Left colon (tissue), 2 donors: ENCODE data around the gene HP. TPM values are rescaled to one million over a fixed set of nuclear protein-coding genes. Genes with fewer than 3 reads are reported as not detected.
"Not testable (repeated sequence)": the region's sequence is repeated elsewhere in the genome, so short reads cannot be mapped to it uniquely, and the experiment has no call there.

Source experiments
- ATAC-seq: fragments of 200-7000 bp; cut with Tn5 transposase; one replicate; pipeline ENCODE4 v1.9.1; 2020; ENCODE audit warnings: mild to moderate bottlenecking, moderate library complexity
- DNase-seq, 2 donors: peaks; one replicate each; pipeline ENCODE4 v3.0.0-alpha.2; 2020
- intact Hi-C, 2 donors: fragments of 100-400 bp; cut with DNase I in 1 of 2; cut with micrococcal nuclease in 1 of 2; formaldehyde crosslinking; loops; one replicate each; pipeline versions ENCODE4 v1.11.2 to v1.14.0; 2022; cut with DNase I, micrococcal nuclease
- total RNA-seq, 2 donors: library from RNA; stranded (reverse); fragmentation: NEBNext Ultra II Directional; extraction: Animal tissue kit (Norgen Biotek cat#: 25700); gene quantifications; one replicate each; pipeline ENCODE4 v1.2.1, GENCODE V29; 2021
- donor health status: DM: no; HTN: no; CAD: no.
- donor health status: DM: yes; HTN: yes; CAD: no.

HP gene
- total RNA-seq, 2 donors from 2014 or later: not detected

DNA sequence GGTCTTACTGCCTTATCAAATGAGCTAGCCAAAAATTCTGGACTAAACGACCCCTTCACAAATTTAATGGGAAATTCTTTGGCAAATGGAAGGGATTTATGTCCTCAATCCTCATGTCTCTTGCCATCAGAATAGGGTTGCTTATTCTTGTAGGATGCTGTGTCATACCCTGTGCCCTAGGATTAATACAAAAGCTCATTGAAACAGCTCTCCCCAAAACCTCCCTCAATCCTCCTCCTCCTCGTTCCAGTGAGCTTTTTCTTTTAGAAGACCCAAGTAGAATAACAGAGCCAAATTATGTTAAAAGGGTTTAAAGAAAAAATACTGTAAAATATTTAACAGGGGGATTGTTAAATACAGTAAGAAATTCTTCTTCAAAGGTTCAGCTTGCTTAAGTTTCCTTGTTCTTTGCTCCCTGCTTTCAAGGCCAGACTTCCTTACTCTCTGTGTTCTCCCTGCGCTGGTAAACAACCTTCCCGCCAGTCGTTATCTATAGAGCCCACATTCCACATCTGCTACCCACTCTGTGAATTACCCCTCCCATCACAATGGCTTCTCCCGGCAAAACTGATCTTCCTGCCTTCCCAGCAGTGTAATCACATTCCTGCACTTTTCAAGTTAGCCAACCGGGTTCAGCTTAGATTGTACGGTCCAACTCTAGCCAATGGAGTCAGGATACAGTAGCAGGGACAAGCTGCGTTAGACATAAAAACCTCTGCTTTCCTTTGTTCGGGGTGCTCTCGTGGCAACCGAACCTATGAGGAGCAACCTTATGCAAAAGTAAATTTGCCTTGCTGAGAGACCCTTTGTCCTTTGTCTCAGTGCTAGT is 18.4 kb downstream of the HP start:
- intact Hi-C loops: no loop called here
- DNase-seq (peak in 1 of 2 donors; percentile 29), ATAC-seq (peak; percentile 65)

DNA sequence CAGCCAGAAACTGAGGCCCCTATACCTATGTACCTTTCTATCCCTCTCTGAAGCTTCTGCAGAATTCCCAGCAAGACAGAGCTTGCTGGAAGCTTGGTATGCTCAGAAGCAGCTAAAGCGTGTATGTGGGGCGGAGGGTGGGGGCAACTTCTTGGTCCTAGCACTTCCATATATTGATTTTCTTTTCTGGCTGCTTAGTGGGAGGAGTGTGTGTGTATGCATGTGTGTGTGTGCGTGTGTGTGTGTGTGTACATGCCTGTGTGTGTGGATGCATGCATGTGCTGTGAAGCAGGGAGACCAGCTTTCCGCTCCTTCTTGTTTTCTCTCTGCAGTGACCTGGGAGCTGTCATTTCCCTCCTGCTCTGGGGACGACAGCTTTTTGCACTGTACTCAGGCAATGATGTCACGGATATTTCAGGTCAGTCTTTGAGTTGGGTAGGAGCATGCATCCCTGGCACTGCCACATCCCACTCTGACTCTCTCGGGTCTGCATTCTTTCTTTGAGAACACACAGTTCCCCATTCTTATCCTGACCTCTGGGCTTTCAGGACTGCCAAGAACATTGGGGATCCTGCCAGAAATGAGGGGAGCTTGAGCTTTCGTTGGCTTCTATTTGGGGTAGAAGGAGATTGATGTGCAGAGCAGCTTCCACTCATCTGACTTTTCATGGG is 19.4 kb downstream of the HP start:
- intact Hi-C loops: no loop called here
- ATAC-seq (no peak), DNase-seq (no peak)

DNA sequence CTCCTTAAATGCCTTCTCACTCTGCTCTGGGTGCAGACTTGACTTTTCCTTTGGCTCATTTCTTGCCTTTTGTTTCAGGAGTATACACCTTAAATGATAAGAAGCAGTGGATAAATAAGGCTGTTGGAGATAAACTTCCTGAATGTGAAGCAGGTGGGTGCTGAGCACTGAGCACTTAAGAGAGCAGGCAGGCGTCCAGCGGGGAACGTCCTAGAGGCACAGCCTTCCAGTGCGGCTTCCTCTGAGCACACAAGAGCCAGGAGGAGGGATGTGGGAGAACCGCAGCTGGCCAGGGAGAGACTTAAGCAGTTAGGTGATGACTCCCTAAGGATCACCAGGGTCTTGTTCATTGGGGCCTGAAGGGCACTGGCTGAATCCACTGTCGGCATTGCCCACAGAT is 20.8 kb downstream of the HP start:
- peak; percentile 80 for ATAC-seq
- intact Hi-C loops, DNase-seq: not testable (repeated sequence)

DNA sequence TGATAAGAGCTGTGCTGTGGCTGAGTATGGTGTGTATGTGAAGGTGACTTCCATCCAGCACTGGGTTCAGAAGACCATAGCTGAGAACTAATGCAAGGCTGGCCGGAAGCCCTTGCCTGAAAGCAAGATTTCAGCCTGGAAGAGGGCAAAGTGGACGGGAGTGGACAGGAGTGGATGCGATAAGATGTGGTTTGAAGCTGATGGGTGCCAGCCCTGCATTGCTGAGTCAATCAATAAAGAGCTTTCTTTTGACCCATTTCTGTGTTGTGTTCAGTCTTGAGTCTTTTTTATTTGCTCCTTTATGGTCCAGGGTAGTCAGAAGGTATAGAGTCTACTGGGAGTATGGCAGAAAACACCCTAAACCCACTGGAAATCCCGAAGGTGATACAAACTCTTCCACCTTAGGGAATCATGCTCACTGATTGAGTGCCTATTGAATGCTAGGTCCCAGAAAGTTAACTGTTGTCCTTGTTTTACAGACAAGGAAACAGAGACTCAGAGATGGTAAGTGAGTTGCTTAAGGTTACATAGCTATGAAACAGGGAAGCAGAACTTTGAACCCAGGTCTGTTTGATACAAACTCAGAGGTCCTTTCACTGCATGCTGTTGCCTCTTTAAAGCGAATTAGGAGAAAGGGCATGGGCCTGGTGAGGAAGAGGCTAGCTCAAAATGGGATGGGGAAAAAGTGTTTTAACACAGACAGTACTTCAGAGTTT is 22.8 kb downstream of the HP start:
- ATAC-seq, intact Hi-C loops, DNase-seq: not testable (repeated sequence)

DNA sequence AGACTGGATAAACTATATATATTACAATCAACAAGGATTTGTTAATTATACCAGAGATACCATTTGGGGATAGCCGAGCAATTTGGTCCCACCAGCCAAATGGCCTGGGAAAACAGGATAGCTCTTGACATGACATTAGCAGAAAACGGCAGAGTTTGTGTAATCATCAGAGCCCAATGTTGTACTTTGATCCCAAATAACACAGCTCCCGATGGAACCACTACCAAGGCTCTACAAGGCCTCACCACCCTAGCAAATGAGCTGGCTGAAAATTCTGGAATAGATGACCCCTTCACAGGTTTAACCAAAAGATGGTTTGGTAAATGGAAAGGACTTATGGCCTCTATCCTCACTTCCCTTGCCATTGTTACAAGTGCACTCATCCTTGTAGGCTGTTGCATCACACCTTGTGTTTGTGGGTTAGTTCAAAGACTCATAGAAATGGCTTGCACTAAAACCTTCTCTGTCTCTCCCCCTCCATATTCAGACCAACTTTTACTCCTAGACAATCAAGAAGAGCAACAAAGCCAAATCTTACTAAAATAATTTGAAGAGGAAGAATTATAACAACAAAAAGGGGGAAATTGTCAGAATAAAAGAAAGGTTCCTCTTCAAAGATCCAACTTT is 29.6 kb downstream of the HP start:
- intact Hi-C loops: no loop called here
- DNase-seq (no peak), ATAC-seq (no peak)

DNA sequence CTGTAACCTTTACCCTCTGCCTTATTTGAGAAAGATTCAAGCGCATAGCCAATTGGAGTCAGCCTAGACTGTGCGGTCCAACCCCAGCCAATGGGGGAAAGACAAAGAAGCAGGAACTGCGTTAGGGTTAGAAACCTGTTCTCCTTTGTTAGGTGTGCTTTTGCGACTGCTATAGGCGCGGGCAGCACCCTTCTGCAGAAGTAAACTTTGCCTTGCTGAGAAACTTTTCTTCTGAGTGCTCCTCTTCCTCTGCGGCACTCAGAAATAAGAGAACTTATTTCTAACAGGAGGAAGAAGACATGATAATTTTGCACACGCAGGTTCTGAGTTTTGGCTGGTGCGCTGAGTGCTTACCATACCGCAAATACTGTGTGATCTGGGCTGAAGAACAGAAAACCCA is 30.1 kb downstream of the HP start:
- ATAC-seq: no peak
- intact Hi-C loops: no loop called here
- no peak for DNase-seq

DNA sequence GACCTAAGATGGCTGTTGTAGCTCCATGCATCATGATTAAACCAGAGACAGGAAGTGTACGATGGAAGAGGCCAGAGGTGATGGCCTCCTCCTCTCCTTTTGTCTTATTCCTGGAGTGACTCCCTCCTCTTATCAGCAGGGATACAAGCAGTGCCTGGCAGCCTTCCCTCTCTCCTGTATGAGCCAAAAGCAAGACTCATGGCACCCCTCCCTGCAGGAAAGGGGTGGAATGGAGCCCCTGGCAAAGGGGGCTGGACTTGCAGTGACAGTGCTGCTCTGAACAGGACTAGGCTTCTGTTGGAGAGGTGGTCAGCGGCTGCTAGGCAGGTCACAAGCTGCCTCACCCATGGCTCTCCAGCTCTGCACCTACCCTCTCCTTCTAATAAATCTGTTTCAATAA is 30.7 kb downstream of the HP start:
- intact Hi-C loops: no loop called here
- ATAC-seq (no peak), DNase-seq (no peak)

DNA sequence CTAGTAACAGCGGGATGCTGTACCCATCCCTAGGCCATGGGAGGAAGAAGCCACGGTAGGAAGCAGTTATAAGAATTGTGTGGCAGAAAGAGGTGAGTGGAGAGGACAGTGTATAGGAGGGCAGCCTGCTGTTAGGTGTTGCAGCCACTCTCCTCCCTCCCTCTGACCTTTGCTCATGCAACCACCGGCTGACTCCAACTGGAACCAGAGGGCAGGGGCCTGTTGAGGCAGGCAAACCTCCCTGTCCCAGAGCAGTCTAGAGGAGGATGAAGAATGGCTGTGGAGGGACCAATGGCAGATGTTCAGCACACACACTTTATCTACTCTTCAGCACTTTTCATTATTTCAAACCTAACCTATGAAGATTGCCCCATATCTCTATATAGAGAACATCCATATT is 36.9 kb downstream of the HP start:
- DNase-seq: no peak
- intact Hi-C loops: loop anchor here in 1 of 2 donors (10.0 kb wide), 1 partner anchor 76 kb away; no protein-coding TSS in a partner anchor
- peak; percentile 13 for ATAC-seq

DNA sequence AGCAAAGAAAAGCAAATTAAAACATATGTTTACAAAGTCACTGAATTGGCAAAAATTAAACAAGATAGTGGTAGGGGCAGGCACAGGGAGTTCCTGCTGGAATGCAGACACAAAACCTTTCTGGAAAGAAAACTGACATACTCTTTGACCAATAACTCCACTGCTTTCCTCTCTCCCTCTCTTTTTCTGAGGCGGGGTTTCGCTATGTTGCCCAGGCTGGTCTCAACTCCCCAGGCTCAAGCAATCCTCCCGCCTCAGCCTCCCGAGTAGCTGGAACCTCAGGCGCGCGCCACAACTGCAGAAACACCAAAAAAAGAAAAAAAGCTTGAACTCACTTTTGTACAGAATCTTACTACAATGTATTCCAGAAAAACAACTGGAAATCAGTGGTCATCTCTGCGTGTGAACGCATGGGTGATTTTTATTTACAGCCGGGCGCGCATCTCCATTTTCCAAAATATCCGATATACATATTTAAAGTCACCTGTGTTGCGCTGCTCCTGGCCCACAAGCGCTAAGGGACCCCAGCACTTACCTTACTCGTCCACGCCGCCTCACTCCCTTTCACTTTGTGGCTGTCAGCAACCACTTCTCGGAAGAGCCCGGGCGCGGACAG is 38.6 kb downstream of the HP start:
- intact Hi-C loops: loop anchor here in 1 of 2 donors (10.0 kb wide), 1 partner anchor 78 kb away; no protein-coding TSS in a partner anchor
- ATAC-seq: peak; percentile 40

DNA sequence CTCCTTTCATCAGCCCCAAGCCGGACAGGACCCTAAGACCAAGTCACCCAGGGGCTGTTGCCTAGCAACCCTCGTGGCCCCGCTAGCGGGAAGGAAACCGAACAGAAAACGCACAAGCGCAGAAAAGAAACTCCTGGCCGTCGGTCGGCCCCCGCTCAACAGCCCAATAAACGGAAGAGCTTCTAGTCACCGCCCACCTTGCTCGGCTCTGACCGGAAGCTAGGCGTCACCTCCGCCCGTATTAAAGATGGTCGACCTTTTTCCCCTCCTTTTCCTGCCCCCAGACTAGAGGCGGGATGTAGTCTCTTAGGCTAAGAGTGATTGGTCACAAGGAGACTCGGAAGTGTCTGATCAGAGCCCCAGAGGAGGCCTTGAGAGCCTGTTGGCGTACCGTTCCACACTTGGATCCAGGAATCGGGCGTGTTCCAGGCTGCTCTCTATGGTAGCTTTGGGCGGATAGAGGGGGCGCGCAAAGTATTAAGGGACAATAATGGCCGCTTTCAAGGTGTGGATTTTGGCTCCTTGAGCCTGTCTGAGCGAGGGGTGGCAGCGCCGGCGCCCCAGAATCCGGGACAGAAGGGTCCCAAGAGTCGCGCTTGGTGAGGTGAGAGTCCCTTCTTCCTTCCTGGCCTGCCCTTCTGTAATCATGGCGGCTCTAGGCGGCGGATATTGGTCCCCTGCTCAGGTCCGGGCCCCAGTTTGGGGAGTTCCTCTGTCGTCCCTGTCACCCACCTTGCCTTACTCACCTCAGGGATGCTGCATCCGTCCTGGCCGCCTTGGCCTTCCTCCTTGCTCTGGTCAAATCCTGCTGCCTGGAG is 39.4 kb downstream of the HP start, which contains the start of the genes DHX38 and TXNL4B:
TSS of gene DHX38 (plus strand) at position 400 of the 818 bp plus-strand sequence. CDS start 2,311 bp downstream, outside the sequence.
TSS of gene TXNL4B (minus strand) at position 173 of the 818 bp plus-strand sequence. CDS start 2,871 bp downstream, outside the sequence.
- ATAC-seq: peak; percentile 96
- DNase-seq: peak; percentile 93 to 96
- intact Hi-C loops: loop anchor here in 1 of 2 donors (10.0 kb wide), 1 partner anchor 79 kb away; no protein-coding TSS in a partner anchor

More for the DNA sequence above, 38.6 kb downstream of the HP start:
- peak in 1 of 2 donors; percentile 26 for DNase-seq

DNA sequence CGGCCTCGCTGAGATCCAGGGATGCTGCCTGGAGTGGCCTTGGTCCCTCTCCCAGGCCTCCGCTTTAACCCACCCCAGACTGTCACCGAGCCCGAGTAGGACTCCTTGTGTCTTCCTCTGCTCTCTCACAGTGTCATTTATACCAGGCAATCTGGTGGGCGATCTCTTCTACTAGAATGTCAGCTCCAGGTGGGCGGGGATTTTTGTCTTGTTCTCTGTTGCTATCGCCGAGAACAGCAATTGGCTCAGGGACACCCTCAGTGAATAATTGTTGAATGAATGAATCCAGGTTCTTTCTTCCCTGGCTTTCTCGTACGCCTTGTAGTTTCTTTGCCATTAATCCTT is 39.9 kb downstream of the HP start:
- DNase-seq (no peak), ATAC-seq (peak; percentile 13)
- intact Hi-C loops: loop anchor here in 1 of 2 donors (10.0 kb wide), 1 partner anchor 79 kb away; no protein-coding TSS in a partner anchor

DNA sequence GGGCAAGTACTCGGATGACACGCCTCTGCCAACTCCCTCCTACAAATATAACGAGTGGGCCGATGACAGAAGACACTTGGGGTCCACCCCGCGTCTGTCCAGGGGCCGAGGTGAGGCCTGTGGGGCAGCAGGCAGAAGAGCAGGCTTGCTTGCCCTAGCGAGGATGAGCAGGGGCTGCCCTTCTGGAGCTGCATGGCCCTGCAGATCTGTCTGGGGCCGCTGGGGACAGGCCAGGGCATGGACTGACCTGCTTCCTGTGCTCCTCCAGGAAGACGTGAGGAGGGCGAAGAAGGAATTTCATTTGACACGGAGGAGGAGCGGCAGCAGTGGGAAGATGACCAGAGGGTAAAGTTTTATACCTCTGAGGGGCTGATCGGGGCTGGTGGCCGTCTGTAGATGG is 44.6 kb downstream of the HP start:
- peak; percentile 7 for ATAC-seq
- intact Hi-C loops: loop anchor here in 1 of 2 donors (10.0 kb wide), 1 partner anchor 84 kb away; no protein-coding TSS in a partner anchor
- no peak for DNase-seq

DNA sequence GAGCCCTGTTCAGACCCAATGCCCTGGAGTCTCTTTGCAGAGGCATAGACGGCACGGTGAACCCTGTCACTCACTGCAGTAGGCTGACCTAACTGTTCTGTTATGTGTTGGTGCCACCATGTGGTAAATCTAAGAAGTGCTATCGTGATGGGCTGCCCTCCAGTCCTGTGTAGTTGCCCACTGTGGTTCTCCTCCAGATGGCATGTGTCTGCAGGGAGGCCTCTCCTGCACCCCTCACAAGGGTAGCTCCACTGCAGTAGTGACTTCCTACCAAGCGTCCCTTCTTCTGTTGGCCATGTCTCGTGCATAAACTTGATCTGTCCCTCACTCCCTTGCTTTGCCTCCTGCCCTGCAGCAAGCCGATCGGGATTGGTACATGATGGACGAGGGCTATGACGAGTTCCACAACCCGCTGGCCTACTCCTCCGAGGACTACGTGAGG is 45.1 kb downstream of the HP start:
- intact Hi-C loops: loop anchor here in 1 of 2 donors (10.0 kb wide), 1 partner anchor 85 kb away; no protein-coding TSS in a partner anchor
- DNase-seq: peak in 1 of 2 donors; percentile 38
- peak; percentile 86 for ATAC-seq

DNA sequence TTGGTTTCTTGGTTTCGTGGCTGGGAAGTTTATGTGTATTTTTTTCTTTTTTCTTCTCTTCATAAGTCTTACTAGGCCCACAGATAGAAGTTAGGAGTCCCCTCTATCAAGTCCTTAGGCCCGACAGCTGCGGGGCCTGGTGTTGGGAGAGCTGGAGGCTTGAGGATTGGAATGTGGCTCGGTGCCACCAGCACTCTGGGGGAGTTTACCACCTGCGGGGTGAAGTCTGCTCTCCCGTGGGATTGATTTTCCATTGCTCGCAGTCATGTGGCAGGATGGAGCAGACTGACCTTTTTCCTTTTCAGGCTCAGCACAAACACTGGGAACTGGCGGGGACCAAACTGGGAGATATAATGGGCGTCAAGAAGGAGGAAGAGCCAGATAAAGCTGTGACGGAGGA is 46.9 kb downstream of the HP start:
- DNase-seq (no peak), ATAC-seq (no peak)
- intact Hi-C loops: no loop called here

DNA sequence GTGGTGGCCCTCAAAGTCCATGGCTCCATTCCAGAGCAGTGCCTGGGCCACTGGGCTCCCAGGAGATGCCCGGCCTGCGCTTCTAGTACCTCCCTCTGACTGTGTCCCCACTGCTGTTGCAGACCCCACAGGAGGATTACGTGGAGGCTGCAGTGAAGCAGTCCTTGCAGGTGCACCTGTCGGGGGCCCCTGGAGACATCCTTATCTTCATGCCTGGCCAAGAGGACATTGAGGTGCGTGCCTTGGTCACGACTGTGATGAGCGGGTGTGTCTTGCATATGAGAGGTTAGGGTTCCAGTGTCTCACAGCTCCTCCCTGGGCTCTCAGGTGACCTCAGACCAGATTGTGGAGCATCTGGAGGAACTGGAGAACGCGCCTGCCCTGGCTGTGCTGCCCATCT is 50.6 kb downstream of the HP start:
- intact Hi-C loops: no loop called here
- no peak for DNase-seq
- ATAC-seq: no peak

DNA sequence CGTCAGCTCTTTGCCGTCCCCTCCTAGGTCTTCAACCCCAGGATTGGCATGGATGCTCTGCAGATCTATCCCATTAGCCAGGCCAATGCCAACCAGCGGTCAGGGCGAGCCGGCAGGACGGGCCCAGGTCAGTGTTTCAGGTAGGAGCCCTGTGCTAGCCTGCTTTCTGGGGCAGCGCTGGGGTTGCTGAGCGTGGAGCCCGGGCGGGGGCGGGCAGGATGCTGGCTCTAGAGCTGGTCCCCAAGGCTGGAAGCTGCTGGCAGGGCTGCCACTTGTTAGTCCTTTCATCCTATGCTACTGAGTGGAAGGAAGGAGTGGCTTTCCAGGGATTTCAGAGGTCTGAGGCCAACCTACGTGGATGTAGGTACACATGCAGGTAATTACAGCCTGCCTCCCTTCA is 51.7 kb downstream of the HP start:
- intact Hi-C loops: no loop called here
- ATAC-seq (no peak), DNase-seq (no peak)

DNA sequence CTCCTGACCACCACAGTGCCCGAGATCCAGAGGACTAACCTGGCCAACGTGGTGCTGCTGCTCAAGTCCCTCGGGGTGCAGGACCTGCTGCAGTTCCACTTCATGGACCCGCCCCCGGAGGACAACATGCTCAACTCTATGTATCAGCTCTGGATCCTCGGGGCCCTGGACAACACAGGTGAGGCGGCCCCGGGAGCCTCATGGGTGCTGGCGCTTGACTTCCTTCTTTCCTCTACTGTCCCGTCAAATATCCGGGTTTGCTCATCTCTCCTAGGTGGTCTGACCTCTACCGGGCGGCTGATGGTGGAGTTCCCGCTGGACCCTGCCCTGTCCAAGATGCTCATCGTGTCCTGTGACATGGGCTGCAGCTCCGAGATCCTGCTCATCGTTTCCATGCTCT is 53.1 kb downstream of the HP start:
- ATAC-seq: no peak
- no peak for DNase-seq
- intact Hi-C loops: no loop called here
